ENCODE data around the gene SHPK. TPM values are rescaled to one million over a fixed set of nuclear protein-coding genes. Genes with fewer than 3 reads are reported as not detected.
"Not testable (repeated sequence)": the region's sequence is repeated elsewhere in the genome, so short reads cannot be mapped to it uniquely, and the experiment has no call there.

SHPK gene
- total and polyA plus RNA-seq, 2 of the 4 experiments (the other 2 are of a cell fraction) = 11.1 to 14.3 TPM

DNA sequence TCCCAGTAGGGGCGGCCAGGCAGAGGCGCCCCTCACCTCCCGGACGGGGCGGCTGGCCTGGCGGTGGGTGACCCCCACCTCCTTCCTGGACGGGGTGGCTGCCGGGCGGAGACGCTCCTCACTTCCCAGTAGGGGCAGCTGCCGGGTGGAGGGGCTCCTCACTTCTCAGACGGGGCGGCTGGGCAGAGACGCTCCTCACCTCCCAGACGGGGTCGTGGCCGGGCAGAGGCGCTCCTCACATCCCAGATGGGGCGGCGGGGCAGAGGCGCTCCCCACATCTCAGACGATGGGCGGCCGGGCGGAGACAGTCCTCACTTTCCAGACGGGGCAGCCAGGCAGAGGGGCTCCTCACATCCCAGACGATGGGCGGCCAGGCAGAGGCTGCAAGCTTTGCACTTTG is 71.8 kb downstream of the SHPK start:
- H3K56ac ChIP-seq (ENCODE audit: extremely low read depth, insufficient read depth, low read length); H4K20me1 ChIP-seq (ENCODE audit: insufficient read depth, low read length); H3K36me3 ChIP-seq (ENCODE audit: control insufficient read depth, insufficient read depth, low read length); H3K9me1 ChIP-seq (ENCODE audit: insufficient read depth, low read length); DNase-seq; H2BK120ac ChIP-seq (ENCODE audit: low read depth, low read length); H4K5ac ChIP-seq (ENCODE audit: low read depth, low read length); H3K14ac ChIP-seq (replicated peaks; ENCODE audit: low read depth, low read length); H3K4me3 ChIP-seq (ENCODE audit: insufficient read depth, low read depth, low read length); H4K8ac ChIP-seq (ENCODE audit: low read depth in 2 of 2, low read length in 2 of 2); H3K23ac ChIP-seq (ENCODE audit: low read depth, low read length); H2AFZ ChIP-seq (replicated peaks; ENCODE audit: low read length, poor library complexity); H2AK9ac ChIP-seq (replicated peaks; ENCODE audit: low read depth, low read length, poor library complexity); H3K9ac ChIP-seq (ENCODE audit: low read depth, low read length); H3K9me3 ChIP-seq (ENCODE audit: control insufficient read depth, insufficient read depth, low read length); H2AK5ac ChIP-seq (ENCODE audit: low read depth, low read length); H3K4me2 ChIP-seq (ENCODE audit: low read depth, low read length); H2BK15ac ChIP-seq (ENCODE audit: low read depth, low read length); in situ Hi-C loops (cut with MboI; ENCODE audit: low sequenced_read_pairs); H4K91ac ChIP-seq (ENCODE audit: insufficient read depth, low read depth, low read length); H2BK20ac ChIP-seq (ENCODE audit: low read depth, low read length); BruUV-seq (replicated peaks); POLR2A ChIA-PET (ENCODE audit: unreplicated experiment); H3K27me3 ChIP-seq (ENCODE audit: control insufficient read depth, insufficient read depth, low read length); H3K4ac ChIP-seq (ENCODE audit: low read depth, low read length); ATAC-seq (ENCODE audit: low read depth); H3K4me1 ChIP-seq (ENCODE audit: control insufficient read depth, insufficient read depth, low read length); H3K79me1 ChIP-seq (ENCODE audit: low read depth in 1 of 2, low read length in 2 of 2); H3K18ac ChIP-seq (ENCODE audit: low read depth, low read length); intact Hi-C loops (cut with micrococcal nuclease); CTCF ChIA-PET; H3K27ac ChIP-seq (ENCODE audit: insufficient read depth, low read length); dilution Hi-C loops (cut with HindIII; ENCODE audit: low sequenced_read_pairs, unreplicated experiment); H2BK5ac ChIP-seq (ENCODE audit: low read depth, low read length, poor library complexity, severe bottlenecking): not testable (repeated sequence)
- 80% methylated on average over 4 of the region's 28 CpGs; no CpG with 5 or more reads in 1 of the 2 experiments for WGBS, 2 experiments (ENCODE audit: extremely low coverage in 2 of 2, insufficient read length in 1 of 2)
